ENCODE results near the gene FCN1. TPM values are rescaled to one million over a fixed set of nuclear protein-coding genes. Genes with fewer than 3 reads are reported as not detected.

FCN1 gene
- total RNA-seq, 3 donors from 2014 or later (not counting 1 experiment from before 2014, with no cell fraction given), result 22.7 to 70.3 (median 26.9) TPM

- H3K4me1 Mint-ChIP-seq, result no peaks in the 10 kb centered on the region
Measured at GRCh38 chr9:134965851-134966250, 48.1 kb upstream of the FCN1 start.

GRCh38 chr9:134965411-134965810 is 47.7 kb upstream of the FCN1 start:
- no peak for ATAC-seq
- H3K36me3 Mint-ChIP-seq, result no peaks in the 10 kb centered on the region
- no peak overlapping the region for H3K27ac Mint-ChIP-seq
- Histone ChIP-seq H3K27me3 (ENCODE audit: control insufficient read depth, insufficient read depth, low read length) (no peaks in the 10 kb centered on the region), H3K36me3 (ENCODE audit: control insufficient read depth, insufficient read depth, low read length) (no peaks in the 10 kb centered on the region), H3K4me1 (ENCODE audit: control insufficient read depth, insufficient read depth, low read length) (peaks cover 3% of the 10 kb centered on the region), H3K9me3 (ENCODE audit: control insufficient read depth, insufficient read depth, low read length) (no peaks in the 10 kb centered on the region), H3K4me3 (ENCODE audit: low read length) (no peak overlapping the region), H3K27ac (ENCODE audit: low read length) (no peak overlapping the region)
- H3K9me3 Mint-ChIP-seq, result no peaks in the 10 kb centered on the region
- TF ChIP-seq CTCF (IDR thresholded peaks at IDR 0.05), result no peak
- no peak overlapping the region for H3K4me3 Mint-ChIP-seq
- WGBS (ENCODE audit: insufficient coverage), result 81% methylated on average over 4 of the region's 4 CpGs
- no peaks in the 10 kb centered on the region for H3K4me1 Mint-ChIP-seq
- no peak for DNase-seq
- peaks cover 0 to 6% of the 10 kb centered on the region in 2 donors for H3K27me3 Mint-ChIP-seq (ENCODE audit: low read depth in 2 of 2)
- intact Hi-C loops (cut with micrococcal nuclease), result no loop called here

More at GRCh38 chr9:134965851-134966250, 48.1 kb upstream of the FCN1 start:
- Mint-ChIP-seq H3K27ac (no peak overlapping the region), H3K9me3 (no peaks in the 10 kb centered on the region), H3K36me3 (no peaks in the 10 kb centered on the region), H3K27me3 (ENCODE audit: low read depth in 2 of 2) (peaks cover 0 to 6% of the 10 kb centered on the region in 2 donors), H3K4me3 (no peak overlapping the region)
- H3K4me1 ChIP-seq (ENCODE audit: control insufficient read depth, insufficient read depth, low read length), result peaks cover 3% of the 10 kb centered on the region
- H3K27me3 ChIP-seq (ENCODE audit: control insufficient read depth, insufficient read depth, low read length), result no peaks in the 10 kb centered on the region
- ATAC-seq (no peak), DNase-seq (no peak)
- H3K9me3 ChIP-seq (ENCODE audit: control insufficient read depth, insufficient read depth, low read length), result no peaks in the 10 kb centered on the region
- no peak overlapping the region for H3K27ac ChIP-seq (ENCODE audit: low read length)
- H3K36me3 ChIP-seq (ENCODE audit: control insufficient read depth, insufficient read depth, low read length), result no peaks in the 10 kb centered on the region
- 83% methylated on average over 6 of the region's 6 CpGs for WGBS (ENCODE audit: insufficient coverage)
- intact Hi-C loops (cut with micrococcal nuclease), result no loop called here
- H3K4me3 ChIP-seq (ENCODE audit: low read length), result no peak overlapping the region
- TF ChIP-seq CTCF (IDR thresholded peaks at IDR 0.05), result no peak

GRCh38 chr9:134964271-134965055 is 46.8 kb upstream of the FCN1 start:
- ATAC-seq (peak in 1 of 3 donors; percentile 40), DNase-seq (no peak)
- TF ChIP-seq CTCF (IDR thresholded peaks at IDR 0.05), result no peak
- Mint-ChIP-seq H3K4me3 (no peak overlapping the region), H3K27me3 (ENCODE audit: low read depth in 2 of 2) (no peaks in the 10 kb centered on the region), H3K4me1 (no peaks in the 10 kb centered on the region), H3K27ac (no peak overlapping the region), H3K9me3 (no peaks in the 10 kb centered on the region), H3K36me3 (no peaks in the 10 kb centered on the region)
- no peaks in the 10 kb centered on the region for H3K27me3 ChIP-seq (ENCODE audit: control insufficient read depth, insufficient read depth, low read length)
- 85% methylated on average over 13 of the region's 13 CpGs for WGBS (ENCODE audit: insufficient coverage)
- peaks cover 3% of the 10 kb centered on the region for H3K4me1 ChIP-seq (ENCODE audit: control insufficient read depth, insufficient read depth, low read length)
- H3K9me3 ChIP-seq (ENCODE audit: control insufficient read depth, insufficient read depth, low read length), result no peaks in the 10 kb centered on the region
- H3K36me3 ChIP-seq (ENCODE audit: control insufficient read depth, insufficient read depth, low read length), result no peaks in the 10 kb centered on the region
- intact Hi-C loops (cut with micrococcal nuclease), result no loop called here
- H3K4me3 ChIP-seq (ENCODE audit: low read length), result no peak overlapping the region
- no peak overlapping the region for H3K27ac ChIP-seq (ENCODE audit: low read length)

- Mint-ChIP-seq H3K27me3 (ENCODE audit: low read depth in 2 of 2) (no peaks in the 10 kb centered on the region), H3K36me3 (no peaks in the 10 kb centered on the region), H3K4me3 (no peak overlapping the region), H3K9me3 (no peaks in the 10 kb centered on the region), H3K4me1 (no peaks in the 10 kb centered on the region), H3K27ac (no peak overlapping the region)
- intact Hi-C loops (cut with micrococcal nuclease), result no loop called here
- Histone ChIP-seq H3K36me3 (ENCODE audit: control insufficient read depth, insufficient read depth, low read length) (no peaks in the 10 kb centered on the region), H3K27me3 (ENCODE audit: control insufficient read depth, insufficient read depth, low read length) (no peaks in the 10 kb centered on the region), H3K4me1 (ENCODE audit: control insufficient read depth, insufficient read depth, low read length) (peaks cover 3% of the 10 kb centered on the region), H3K9me3 (ENCODE audit: control insufficient read depth, insufficient read depth, low read length) (no peaks in the 10 kb centered on the region), H3K27ac (ENCODE audit: low read length) (no peak overlapping the region), H3K4me3 (ENCODE audit: low read length) (no peak overlapping the region)
- DNase-seq, result no peak
- 92% methylated on average over 19 of the region's 19 CpGs for WGBS (ENCODE audit: insufficient coverage)
- ATAC-seq, result no peak
- no peak for TF ChIP-seq CTCF (IDR thresholded peaks at IDR 0.05)
Measured at GRCh38 chr9:134963546-134963945, 45.8 kb upstream of the FCN1 start.
